SH-SY5Y (cell line): ENCODE data around the gene CSRNP3.

Experiments
- GATA2 ChIP-seq: IDR thresholded peaks from 2 replicates; pipeline ENCODE4 v1.6.1; 2011; ENCODE audit warnings: mild to moderate bottlenecking, low read depth, low read length
- GATA3 ChIP-seq: IDR thresholded peaks from 2 replicates; pipeline ENCODE4 v1.6.1; 2011; ENCODE audit warnings: low read depth, mild to moderate bottlenecking, low read length, moderate library complexity

- no peak for TF ChIP-seq GATA2
- no peak for TF ChIP-seq GATA3
These were observed 49.3 kb upstream of the CSRNP3 start for GRCh38 chr2:165420231-165420630.
